Measurements from ENCODE around the gene WNT2B.

The WNT2B gene

DNA sequence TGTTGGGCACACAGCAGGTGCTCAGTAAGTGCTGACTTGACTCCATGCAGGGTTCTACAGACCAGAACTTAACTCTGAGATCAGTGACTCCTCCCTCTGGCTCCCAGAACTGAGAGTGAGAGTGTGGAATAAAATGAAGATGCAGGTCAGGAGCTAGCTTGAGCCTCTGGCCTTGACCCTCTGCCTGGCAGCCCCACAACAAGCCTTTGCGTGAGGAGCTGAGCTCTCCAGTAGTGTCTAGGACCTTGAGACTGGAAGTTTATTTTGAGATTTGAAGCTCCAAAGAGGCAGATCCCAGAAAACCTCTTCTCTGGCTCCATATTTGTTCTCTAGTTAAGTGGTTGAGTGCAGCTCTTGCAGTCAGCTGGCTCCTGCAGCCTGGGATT lies 3.4 kb upstream of the WNT2B start:
- DNase-seq, result no peak

DNA sequence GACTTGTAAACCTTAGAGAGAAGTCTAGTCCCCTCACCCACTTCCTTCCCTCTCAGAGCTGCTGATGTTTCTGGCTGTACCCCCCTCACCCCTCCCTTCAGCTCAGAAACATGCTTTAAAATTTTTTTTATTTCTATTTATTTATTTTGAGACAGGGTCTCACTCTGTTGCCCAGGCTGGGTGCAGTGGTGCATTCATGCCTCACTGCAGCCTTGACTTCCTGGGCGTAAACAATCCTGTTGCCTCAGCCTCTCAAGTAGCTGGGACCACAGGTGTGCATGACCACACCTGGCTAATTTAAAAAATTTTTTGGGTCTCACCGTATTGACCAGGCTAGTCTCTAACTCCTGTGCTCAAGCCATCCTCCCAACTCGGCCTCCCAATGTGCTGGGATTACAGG lies 2.9 kb upstream of the WNT2B start:
- DNase-seq, result no peak

DNA sequence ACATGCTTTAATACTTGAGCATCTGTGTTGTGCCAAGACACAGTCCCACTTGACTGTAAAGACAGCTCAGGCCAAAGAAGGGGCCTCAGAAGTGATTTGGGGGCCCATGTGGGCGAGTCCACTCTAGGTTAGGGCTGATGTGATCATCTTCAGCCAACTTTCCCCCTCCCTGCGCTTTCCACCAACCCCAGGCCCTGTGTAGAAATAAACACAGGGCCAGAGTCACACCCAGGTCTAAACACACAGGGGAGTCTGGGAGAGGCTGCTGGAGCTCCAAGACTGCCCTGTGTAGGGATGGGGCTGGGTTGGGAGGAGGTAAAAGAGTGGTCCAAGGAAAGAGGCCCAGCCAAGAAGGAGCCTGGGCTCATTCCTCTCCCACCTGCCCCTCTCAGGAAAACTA lies 2.5 kb upstream of the WNT2B start:
- DNase-seq, result no peak

DNA sequence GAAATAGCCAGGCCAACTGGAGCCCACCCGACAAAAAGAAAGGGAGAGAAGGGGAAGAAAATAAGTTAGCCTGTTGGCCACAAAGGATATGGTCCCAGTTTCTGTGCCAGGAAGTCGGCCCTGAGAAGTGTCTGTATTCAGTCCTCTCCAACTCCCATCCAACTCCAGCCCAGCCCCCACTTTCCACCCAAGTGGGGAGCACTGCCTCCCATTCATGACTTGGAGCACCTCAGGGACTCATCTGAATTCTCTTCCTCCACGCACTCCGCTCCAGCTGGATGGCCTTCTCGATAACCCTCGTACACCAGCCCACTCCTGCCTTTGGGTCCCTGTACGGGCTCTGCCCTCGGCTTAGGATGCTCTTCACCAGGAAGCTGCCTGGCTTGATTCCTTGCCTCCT lies 2.0 kb upstream of the WNT2B start:
- no peak for DNase-seq

DNA sequence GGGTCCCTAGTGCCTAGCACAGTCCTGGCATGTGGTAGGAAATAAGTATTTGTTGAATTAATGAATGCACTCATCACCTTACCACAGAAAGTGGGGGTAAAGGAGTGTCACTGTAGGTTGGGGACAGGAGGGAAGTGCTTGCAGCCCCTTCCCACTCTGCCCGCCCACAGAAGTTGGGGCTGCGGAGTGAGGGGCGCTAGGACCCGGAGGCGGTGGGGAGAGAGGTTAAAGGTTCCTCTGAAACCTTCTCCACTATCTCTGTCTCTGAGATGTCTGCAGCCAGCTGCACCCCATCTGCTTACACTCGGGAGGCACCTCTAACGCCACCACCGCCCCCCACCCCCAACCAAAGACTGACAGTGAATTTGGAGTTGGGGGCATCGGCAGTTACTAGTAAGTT lies 1.4 kb upstream of the WNT2B start:
- DNase-seq, result no peak

DNA sequence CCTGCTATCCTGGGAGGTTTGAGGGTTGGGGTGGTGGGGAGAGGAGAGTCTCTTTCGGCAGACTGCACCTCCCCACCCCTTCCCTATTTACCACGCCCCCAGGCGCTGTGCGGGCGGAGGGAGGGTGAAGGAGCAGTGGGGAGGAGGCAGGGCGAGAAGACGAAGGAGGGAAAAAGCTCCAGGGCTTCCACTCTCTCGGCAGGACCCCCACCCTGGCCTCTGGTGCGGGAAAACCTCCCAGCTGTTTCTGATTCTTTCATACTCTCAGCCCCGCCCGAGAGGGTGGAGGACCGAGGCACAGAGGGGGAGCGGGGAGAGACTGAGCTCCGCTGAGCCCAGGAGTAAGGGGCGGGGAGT lies 866 bp upstream of the WNT2B start:
- peak; percentile 21 for DNase-seq

DNA sequence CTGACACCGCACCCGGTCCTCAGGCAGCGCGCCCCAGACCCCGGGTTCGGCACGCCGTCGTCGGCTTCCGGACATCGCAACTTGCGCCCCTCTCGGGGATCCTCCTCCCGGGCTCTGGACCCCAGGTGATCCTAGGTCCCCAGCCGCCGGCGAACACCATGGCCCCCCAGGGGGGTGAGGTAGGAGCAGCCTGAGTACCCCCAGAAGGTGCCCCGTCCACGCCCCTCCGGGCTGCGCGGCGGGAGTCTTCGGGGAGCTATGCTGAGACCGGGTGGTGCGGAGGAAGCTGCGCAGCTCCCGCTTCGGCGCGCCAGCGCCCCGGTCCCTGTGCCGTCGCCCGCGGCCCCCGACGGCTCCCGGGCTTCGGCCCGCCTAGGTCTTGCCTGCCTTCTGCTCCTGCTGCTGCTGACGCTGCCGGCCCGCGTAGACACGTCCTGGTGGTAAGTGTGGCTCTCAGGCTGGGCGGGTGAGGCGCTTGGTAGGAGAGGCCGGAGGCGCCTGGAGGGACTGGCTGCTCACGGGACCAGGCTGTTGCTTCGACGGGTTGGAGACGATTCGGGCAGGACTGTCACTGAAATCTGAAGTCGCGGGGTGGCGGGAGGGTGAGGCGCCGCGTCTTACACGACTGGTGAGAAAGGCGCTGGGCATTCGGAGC lies 367 bp downstream of the WNT2B start:
- peak; percentile 10 for DNase-seq

DNA sequence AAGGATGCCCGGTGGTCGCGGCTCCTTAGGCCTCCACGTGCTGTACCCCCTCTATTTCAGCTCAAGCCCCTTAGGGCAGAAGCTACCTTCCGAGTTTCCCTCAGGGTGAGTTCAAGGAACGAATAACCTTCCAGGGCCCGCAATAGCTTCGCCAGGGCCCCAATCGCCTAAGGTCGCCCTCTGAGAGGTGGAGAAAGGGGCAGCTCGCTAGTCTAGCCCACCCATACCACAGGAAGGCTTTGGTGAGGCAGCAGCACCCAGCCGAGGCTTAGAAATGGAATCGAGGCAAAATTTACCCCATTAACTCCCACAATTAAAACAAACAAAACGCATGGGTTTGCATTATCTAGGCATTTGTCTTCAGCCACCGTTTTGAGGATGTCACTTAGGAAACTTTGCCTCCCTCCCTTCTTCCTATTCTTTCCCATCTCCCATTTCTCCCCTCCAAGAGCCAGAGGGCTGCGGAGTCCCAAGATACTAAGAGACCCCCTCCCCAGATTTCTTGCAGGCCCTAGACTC lies 954 bp downstream of the WNT2B start:
- DNase-seq, result no peak

DNA sequence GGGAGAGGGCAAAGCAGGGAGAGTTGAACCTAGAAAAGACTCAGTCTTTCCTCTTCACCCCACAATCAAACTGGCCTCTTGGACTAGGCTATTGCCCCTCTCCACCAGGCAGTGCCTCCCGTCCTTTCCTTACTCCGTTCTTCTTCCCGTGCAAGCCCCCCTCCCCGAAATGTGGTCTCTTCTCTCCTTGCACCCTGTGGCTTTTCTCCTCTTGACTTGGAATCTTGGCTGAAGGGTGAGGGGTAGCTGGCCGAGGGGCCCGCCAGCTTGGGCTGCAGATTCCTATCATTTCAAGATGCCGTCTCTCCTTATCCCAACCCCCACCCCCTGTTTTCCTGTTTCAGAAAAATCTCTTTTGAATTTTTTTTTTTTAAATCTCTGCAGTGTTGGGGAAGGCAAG lies 1.6 kb downstream of the WNT2B start:
- DNase-seq, result no peak

DNA sequence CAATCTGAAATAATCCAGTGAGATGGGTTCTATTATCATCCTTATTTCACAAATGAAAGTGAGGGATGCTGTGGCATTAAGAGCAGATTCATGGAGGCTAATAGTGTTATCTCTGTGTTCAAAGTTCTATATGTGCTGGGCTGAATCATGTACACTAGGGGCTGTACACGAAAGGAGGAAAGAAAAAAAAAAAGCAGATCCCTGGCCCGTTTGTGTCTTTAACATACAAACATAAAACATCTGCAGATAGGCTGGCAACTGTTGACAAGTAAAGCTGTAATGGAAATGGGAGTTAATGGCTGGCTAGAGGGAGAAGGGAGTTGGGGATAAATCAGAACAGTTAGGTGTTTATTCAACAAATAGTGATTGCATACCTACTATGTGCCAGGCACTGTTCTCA lies 3.1 kb downstream of the WNT2B start:
- no peak for DNase-seq

DNA sequence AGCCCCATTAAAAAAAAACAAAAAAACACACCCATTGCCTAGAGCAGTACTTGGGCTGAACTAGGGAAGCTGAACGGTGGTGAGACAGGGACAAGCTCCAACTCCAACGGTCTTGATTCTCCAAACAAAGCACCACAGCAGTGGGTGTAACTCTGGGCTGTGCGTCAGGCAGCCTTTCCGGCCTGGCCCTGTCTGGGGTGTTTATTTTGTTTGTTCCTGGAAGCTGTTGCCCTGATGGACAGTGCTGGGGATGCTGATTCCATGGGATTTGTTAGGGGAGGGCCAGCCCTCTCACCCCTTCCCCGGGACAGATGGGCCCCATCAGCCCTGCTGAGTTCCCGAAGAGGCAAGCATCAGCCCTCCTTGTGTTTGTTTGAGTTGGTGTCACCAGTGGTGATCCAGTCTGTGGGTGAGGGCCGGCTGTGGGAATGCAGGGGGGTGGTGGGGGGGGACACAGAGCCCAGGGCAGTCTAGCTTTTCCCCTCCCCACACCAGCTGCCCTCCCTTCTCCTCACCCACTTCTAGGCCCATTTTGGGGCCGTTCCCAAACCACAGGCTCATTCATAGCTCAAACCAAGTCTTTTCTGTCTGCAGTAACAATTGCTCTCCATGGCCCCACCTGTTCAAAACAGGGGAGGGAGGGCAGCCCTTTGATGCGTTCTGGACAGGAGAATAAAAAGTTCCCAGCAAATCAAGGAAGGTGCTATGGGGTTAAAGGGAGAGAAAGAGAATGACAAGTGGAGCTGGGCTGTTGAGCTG lies 4.5 kb downstream of the WNT2B start:
- DNase-seq, result no peak

DNA sequence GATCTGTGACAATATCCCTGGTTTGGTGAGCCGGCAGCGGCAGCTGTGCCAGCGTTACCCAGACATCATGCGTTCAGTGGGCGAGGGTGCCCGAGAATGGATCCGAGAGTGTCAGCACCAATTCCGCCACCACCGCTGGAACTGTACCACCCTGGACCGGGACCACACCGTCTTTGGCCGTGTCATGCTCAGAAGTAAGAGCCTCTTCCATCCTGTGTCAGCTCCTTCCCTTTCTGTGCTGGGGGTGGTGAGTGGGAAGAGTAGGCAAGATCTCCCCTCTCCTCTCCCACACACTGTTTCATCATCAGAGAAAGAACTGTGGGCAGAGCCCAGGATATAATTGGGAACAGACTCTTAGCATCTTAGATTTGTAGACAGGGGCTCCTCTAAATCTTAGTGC lies 6.1 kb downstream of the WNT2B start:
- no peak for DNase-seq

DNA sequence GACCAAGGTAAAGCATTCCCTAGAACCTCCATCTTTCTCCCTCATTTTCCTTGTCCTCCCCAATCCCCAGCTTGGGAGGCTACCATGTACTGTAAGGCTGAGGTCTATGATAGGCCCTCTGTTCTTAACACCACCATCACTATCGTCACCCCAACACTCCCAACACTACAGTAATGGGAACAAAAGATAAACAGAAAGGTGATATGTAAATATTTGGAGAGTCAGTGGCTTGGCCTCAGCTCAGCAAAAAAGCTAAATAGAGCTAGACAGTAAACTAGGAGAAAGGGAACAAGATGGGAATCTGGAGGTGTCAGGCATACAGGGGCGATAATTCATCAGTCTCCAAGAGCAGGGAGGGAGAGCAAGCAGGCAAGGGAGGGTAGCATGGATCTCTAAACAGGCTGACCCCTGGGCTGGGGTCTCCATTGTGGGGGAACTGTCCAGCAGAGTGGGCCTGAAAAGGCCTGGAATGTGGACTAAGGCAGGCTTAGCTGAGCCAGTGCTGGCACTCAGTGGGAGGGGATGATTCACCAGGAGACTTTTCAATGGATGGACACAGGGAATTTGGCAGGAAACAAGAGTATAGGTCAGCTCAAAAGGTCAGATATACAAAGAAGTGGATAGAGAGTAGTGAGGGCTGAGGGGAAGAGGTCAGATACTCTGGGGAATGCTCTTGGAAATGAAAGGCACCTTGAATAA lies 6.7 kb downstream of the WNT2B start:
- DNase-seq, result no peak

DNA sequence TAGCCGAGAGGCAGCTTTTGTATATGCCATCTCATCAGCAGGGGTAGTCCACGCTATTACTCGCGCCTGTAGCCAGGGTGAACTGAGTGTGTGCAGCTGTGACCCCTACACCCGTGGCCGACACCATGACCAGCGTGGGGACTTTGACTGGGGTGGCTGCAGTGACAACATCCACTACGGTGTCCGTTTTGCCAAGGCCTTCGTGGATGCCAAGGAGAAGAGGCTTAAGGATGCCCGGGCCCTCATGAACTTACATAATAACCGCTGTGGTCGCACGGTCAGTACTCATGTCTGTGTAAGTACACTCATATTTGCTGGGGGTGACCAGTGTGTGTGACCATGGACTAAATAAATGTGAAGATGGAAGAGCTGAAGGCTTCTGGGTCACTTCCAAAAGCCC lies 7.4 kb downstream of the WNT2B start:
- DNase-seq, result no peak

DNA sequence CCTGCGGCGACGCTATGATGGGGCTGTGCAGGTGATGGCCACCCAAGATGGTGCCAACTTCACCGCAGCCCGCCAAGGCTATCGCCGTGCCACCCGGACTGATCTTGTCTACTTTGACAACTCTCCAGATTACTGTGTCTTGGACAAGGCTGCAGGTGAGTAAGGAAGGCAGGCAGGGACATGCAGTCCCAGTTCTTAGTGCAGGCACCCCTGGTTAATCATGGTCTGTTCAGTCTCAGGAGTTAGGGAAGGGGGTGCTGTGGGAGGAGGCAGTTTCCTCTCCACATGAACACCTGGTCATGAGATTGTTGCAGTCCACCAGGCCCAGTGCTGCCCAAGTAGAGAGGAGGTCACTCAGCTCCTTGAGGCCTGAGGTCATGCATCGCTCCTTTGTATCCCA lies 8.5 kb downstream of the WNT2B start:
- no peak for DNase-seq

DNA sequence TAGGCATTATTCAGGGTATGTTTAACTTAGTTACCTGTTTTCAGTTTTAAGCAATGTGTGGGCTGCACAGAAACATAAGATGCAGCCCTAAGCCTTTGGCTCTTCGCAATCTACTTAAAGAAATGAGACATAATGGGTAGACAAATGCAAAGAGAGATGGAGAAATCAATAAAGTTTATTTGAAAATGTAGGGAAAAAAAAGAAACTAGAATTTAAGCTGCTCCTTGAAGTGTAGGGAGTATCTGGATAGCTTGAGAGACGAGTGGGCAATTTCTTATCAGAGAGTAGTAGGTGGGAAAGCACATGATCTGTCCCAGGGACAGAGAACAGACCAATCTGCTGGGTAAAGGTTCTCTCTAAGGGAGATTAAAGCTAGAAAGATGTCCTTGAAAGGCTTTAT lies 8.9 kb downstream of the WNT2B start:
- no peak for DNase-seq

DNA sequence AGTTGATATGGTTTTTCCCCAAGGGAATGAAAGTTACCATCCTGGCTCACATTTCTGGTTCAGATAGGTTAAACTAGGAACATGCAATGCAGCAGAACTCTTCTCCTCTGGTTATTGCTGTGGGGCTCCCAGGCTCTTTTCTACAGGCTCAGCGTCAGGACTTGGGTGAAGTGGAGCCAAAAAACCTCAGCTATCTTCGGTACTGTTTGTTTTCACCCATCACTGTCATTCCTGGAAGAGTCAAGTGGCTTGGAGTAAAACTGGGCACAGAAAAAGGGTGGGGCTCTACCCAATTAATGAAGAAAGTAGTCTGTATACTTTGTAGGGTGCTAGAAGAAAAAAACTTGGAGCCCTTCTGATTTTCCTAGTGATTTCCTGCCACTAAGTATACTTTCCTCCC lies 9.4 kb downstream of the WNT2B start:
- DNase-seq, result no peak

DNA sequence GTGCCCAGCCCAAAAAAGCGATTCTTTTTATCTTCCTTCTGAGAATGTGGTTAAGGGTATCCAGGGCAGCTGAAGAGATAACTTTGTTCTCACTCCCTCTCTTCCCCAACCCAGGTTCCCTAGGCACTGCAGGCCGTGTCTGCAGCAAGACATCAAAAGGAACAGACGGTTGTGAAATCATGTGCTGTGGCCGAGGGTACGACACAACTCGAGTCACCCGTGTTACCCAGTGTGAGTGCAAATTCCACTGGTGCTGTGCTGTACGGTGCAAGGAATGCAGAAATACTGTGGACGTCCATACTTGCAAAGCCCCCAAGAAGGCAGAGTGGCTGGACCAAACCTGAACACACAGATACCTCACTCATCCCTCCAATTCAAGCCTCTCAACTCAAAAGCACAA lies 11.4 kb downstream of the WNT2B start:
- no peak for DNase-seq

DNA sequence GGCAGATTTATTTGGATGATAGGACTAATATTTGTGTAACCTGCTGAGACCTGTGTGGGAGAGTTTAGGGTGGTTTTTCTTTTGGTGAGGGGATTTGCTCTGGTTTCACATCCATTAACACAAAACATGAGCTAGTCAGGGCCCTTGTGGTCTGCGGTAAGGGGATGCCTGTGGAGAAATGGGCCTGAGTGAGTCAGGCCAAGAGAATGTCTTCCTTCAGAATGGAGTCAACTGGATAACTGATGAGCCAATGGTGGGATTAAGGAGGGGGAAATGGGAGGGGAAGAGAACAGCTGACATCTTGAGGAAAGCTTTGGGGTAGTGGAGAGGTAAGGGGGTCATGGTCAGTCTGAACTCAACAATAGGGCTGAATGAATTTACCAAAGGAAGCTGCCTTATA lies 13.9 kb downstream of the WNT2B start:
- DNase-seq, result no peak

DNA sequence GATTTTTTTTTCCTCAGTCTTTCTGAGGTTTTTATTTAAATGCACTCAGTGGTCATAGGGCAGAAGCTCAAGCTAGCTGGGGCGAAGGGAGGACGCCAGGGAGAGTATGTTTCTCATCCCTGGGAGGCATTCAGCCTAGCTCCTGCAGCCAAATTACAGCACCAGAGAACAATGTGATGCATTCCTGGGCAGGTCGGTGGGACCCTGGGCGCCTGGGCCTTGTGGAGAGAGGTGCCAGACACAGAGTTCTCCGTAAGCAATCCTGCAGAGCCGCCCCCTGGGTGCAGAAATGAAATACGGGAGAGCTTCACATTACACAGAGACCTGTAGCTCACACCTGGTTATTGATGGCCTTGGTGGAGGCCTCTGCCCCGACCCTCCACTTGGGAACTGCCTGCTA lies 15.5 kb downstream of the WNT2B start:
- no peak for DNase-seq

DNA sequence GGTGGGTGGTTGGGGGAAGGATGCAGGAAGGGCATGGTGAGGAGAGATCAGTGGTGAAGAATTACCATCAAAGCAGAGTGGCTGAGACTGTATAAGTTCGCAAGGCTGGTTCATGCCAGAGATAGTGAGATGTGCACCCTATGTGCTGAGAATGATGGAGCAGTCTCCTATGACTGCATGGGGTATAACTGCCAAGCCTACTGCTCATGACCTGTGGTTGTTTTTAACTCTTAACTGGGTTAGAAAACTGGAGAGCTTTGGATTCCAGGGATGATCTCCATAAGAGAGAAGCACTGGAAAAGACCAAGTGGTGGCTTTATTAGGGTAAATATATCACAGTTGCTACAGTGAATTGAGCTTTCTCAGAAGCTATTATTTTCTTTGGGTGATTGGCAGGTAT lies 16.2 kb downstream of the WNT2B start:
- no peak for DNase-seq

DNA sequence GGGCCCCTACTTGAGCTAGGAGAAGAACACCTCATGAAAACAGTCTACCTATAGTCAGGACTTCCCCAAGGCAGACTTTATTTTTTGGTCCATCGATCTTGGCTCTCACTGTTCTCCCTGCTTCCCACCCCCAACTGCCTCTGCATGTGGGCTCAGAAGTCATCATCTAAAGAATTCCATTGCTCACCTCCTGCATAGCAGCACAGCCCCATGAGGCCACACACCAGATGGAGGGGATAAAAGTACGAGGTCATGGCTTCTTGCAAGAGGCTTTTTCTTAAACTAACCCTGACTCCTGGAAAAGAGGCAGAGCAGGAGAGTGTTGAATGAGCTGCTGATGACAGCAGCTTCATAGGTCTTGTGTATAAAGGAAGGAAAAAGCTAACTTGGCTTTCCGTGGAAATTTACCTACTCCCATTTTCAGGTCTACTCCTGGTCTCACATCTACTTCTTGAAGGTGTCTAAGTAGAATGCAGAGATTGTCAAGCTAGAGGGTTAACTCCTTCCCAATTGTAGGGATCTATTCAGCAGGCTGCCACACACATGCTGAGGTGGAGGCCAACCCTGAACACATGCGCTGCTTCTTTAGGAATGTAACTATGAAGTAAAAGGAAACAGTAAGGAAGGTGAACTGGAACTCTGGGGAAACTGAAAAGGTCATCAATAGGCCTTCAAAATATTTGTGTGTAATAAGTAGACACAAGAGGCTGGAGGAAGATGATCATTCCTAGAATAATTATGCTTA lies 18.7 kb downstream of the WNT2B start:
- no peak for DNase-seq

DNA sequence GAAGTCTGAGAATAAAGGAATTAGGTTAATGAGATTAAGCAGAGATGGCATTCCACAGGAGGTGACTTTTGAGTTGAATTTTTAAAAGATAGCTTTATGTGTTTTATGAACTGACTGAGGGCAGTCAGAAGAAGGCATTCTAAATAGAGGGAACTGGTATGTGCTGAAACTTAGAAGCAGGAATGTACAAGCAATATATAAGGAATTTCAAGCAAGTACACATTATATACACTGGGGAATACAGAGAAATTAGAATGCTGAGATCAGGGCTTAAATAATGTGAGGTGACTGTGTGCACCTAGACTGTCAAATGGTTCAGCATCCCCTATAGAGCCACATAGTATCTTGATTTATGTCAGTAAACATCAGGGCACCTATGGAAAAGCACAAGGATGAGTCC lies 19.3 kb downstream of the WNT2B start:
- DNase-seq, result no peak

DNA sequence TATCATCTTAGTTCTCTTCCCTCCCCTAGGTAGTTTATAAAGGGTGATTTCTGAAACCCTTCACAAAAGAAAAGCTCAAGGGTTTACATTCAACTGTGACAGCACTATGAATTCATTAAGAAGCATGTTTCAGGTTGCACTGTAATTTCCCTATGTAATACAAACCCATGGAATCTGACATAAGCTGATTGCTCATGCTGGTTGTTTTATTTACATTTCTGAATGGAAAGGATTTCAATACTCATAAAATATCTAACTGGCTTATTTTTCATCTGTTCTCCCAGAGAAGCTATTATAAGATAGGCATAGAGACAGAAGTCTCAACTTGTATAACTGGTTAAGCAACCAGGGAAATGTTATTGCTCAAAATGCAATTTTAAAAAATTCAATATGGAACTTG lies 20.5 kb downstream of the WNT2B start:
- DNase-seq, result no peak

Measured in stimulated activated CD4-positive, alpha-beta T cell treated with anti-CD3 and anti-CD28 coated beads, Interleukin-4, amount 100 ng/mL, for 24 hours (primary cell).